NCI-H2227 treated with DMSO at 0.1 percent for 48 hours (cell line): ENCODE measurements around the gene SSTR3.
A peak's percentile ranks its signal among the peaks of the same experiment; 100 is the strongest.
"Not testable (repeated sequence)": the region's sequence is repeated elsewhere in the genome, so short reads cannot be mapped to it uniquely, and the experiment has no call there.

Source experiments
- DNase-seq: peaks from one replicate; lab custom pipeline; 2025; lab: John Stamatoyannopoulos, UW

The SSTR3 gene

DNA sequence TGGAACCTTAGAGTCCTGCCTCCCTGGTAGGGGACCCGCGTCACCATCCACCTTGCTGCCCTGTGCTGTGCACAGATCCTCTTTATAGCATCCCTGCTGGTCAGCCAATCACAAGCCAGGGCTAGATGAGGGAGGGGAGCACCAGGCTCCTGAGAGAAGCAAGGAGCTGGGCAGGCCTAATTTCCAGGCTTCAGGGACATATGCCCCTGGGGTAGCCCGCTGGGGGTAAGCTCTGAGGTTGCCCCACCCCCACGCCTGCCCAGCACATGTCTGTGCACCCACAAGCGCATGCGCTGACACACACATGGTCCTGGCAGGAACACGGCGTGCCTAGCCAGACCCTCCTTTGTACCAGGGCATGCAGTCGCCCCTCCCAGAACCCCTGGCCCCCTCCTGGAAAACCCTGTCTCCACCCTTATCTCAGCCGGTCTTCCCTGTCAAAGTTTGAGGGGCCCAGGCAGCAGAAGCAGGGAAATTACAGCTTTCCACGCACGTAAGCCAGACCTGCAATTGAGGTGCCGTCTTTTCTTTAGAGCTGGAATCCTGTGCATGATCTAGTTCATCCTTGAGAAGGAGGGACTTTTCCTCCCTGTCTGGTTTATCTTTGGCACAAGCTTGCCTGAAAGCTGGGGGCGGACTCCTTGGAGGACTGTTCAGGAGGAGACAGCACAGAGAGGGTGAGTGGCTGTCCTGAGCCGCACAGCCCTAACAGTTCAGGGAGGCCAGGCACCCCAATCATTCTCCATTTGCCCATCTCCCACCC lies 2.1 kb downstream of the SSTR3 start:
- no peak for DNase-seq

GRCh38 chr22:37209140-37209845 lies 3.0 kb downstream of the SSTR3 start:
- no peak for DNase-seq

GRCh38 chr22:37208401-37209139 lies 3.7 kb downstream of the SSTR3 start:
- DNase-seq: no peak

DNA sequence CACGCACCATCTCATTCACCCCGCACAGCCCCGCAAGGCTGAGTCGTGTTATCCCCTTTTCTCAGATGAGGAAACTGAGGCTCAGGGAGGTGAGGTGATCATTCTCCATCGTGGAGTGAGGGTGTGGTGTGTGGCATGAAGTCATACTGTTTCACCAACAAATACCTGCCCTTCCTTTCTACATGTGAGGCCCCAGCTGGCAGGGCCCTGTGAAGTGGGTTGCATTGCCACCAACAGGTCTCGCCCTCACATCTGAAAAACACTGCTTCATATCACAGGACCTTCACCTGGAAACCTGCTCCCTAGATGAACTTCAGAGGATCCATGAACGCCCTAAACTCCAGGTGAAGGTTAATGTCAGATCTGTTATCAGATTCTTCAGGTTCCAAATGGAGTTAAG lies 4.3 kb downstream of the SSTR3 start:
- no peak for DNase-seq

- no peak for DNase-seq
These were observed 5.1 kb downstream of the SSTR3 start for GRCh38 chr22:37206841-37207821.

- DNase-seq: no peak
These were observed 6.0 kb downstream of the SSTR3 start for GRCh38 chr22:37206118-37206840.

DNA sequence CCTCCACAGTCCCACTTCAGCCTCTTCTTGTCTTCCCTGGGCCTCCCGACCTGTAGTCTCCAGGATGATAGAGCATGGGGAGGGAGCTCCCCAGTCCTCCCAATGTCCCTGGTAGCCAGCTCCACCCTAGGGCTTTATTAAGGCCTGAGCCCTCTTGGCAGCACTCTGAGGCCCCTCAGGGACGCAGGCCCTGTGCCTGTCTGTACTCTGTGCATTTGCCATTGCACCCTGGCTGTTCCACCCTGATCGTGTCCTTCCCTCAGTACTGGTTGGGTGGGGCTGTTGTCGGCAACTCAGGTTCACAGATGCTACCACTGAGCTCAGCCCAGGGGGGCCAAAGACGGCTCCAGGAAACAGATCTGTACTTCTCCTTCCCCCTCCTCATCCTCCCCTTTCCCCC lies 7.2 kb downstream of the SSTR3 start:
- DNase-seq: no peak

GRCh38 chr22:37204045-37204655 lies 8.1 kb downstream of the SSTR3 start:
- no peak for DNase-seq

- DNase-seq: no peak
These were observed 8.8 kb downstream of the SSTR3 start for GRCh38 chr22:37203354-37204044.

DNA sequence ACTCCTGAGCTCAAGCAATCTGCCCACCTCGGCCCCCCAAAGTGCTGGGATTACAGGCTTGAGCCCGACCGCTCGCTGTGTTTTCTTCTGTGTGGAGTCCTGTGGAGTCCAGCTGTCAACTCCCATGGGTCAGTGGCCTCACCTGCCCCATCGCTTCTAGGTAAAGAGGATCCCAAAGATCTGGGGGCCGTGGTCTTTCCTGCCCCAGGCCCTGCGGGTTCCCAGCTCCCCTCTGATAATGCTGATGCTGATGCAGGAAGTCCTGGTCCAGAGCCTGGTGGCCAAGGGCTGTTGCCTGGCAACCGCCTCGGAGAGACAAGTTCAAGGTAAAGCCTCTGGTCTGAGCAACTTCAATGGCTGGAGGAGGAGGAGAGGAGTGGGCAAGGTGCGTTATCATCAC lies 9.6 kb downstream of the SSTR3 start:
- DNase-seq: no peak

GRCh38 chr22:37202001-37202555 lies 10.2 kb downstream of the SSTR3 start:
- no peak for DNase-seq

DNA sequence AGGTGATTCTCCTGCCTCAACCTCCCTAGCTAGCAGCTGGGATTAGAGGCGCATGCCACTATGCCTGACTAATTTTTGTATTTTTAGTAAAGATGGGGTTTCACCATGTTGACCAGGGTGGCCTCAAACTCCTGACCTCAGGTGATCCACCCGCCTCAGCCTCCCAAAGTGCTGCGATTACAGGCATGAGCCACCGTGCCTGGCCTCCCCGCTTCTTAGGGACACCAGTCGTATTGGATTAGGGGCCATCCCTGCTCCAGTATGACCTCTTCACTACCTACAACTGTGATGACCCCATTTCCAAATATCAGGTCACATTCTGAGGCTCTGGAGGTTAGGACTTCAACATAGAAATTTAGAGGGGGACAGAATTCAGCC lies 10.8 kb downstream of the SSTR3 start:
- DNase-seq: not testable (repeated sequence)

GRCh38 chr22:37199760-37200108 lies 12.5 kb downstream of the SSTR3 start:
- DNase-seq: no peak

DNA sequence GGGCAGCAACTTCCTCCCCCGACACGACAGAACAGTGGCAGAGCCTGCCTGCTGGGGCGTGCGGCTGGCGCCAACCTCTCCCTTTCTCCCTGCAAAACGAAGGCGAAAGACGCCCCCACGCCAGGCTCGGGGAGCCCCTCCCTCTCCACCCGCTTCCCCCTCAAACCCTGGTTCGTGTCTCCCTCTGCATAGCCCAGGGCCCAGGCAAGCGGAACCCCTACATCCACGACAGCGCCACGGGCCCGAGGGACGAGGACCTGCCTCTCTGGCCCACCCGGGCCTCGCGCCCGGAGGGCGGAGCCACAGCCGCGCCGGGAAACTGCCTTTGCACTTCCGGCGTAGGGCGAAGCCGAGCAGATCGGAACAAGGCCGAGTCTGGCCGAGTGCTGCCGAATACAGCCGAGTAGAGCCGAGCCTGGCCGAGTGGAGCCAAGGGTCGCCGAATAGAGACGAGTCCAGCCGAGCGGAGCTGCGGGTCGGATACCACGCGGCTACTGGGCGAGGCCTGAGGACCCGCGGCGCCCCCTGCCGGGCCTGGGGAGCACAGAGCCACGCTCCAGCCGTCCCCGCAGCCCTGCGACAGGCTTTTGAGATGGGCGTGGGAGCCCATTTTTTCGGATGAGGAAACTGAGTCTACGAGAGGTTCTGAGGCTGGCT lies 13.0 kb downstream of the SSTR3 start:
- peak; percentile 93 for DNase-seq

DNA sequence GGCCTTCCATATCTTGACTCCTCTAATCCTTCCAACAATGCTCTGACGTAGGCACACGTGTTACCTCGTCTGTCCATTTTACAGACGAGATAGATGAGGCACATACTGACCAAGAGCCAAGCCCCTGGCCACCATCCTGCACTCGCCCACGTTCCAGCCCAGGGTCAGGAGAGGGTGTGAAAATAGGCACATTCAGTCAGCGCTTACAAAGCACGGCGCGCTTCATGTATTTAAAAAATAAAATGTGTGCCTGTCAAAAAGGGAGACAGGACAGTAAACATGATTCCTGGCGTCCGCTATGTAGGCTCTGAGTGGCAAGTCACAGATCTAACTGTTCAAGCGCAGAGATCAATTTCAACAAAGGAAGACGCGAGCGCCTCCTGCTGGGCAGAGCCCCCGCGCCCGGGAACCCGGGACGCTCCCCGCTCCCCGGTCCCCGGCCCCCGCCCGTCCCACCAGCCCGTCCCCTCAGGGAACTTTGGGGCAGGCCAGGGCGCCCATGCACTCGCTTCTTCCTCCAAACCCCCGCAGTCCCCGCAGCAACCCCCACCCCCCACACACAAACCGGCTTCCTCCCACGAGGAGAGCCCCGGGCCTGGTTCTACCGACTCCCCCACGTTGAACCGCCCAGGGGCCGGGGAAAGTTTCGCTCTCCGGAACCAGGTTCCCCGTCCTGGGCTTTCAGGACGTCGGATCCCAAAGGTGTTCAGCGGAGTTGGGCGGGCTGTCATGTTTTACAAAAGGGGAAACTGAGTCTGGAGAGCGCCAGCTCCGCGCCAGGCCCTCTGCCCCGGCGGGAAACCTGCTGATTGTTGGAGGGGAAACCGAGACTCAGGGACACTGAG lies 13.8 kb downstream of the SSTR3 start:
- DNase-seq: peak; percentile 10

GRCh38 chr22:37197451-37198257 lies 14.6 kb downstream of the SSTR3 start:
- DNase-seq: no peak
